HG03571 (cell line): ENCODE data around the gene C11orf86.

ENCODE experiments used
- ATAC-seq: cut with Tn5 transposase; IDR thresholded peaks from one replicate; pipeline ENCODE4 v1.9.1; 2021; ENCODE audit not compliant: unreplicated experiment

Gene C11orf86

GRCh38 chr11:67022961-67023956, 48.2 kb downstream of the C11orf86 start, which contains the start of gene SYT12:
TSS of gene SYT12 (plus strand) at chr11:67023134. CDS start at chr11:67030145, 7,011 bp downstream.
- ATAC-seq, result no peak

- no peak for ATAC-seq
Observed at GRCh38 chr11:67023957-67024353, 48.9 kb downstream of the C11orf86 start.

- ATAC-seq, result no peak
Observed at GRCh38 chr11:67024410-67024809, 49.3 kb downstream of the C11orf86 start.

GRCh38 chr11:67024966-67025365, 49.9 kb downstream of the C11orf86 start:
- no peak for ATAC-seq

- ATAC-seq, result no peak
Observed at GRCh38 chr11:67025750-67026149, 50.6 kb downstream of the C11orf86 start.
